ENCODE data around the gene SGCG. TPM values are rescaled to one million over a fixed set of nuclear protein-coding genes. Genes with fewer than 3 reads are reported as not detected.
"Not testable (repeated sequence)": the region's sequence is repeated elsewhere in the genome, so short reads cannot be mapped to it uniquely, and the experiment has no call there.

SGCG gene
- total RNA-seq, 1 donor from 2014 or later: 9.8 TPM

DNA sequence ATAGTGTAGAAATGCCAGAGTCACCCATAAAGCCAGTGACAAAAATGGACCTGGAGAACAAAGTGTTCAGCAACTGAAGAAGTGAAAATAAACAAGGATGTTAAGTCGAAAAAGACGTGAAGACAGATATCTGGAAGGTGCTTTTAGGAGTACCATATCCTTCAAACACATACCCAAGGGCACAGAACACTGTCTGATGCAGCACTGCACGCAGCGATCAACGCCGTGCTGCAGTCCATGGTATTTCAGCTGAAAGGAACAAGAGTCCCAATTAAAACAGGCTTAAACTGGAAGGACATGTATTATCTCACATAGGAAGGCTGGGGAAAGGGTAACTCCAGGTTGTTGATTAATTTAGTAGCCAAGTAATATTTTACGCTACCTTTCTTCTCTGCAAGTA is 108.2 kb downstream of the SGCG start:
- H3K27me3 ChIP-seq (ENCODE audit: control insufficient read depth, insufficient read depth, low read length): no peaks in the 10 kb centered on the region
- H3K4me3 ChIP-seq (ENCODE audit: low read depth, low read length): no peak overlapping the region
- no peak for DNase-seq (ENCODE audit: low read depth)
- TF ChIP-seq, protein P1, sequence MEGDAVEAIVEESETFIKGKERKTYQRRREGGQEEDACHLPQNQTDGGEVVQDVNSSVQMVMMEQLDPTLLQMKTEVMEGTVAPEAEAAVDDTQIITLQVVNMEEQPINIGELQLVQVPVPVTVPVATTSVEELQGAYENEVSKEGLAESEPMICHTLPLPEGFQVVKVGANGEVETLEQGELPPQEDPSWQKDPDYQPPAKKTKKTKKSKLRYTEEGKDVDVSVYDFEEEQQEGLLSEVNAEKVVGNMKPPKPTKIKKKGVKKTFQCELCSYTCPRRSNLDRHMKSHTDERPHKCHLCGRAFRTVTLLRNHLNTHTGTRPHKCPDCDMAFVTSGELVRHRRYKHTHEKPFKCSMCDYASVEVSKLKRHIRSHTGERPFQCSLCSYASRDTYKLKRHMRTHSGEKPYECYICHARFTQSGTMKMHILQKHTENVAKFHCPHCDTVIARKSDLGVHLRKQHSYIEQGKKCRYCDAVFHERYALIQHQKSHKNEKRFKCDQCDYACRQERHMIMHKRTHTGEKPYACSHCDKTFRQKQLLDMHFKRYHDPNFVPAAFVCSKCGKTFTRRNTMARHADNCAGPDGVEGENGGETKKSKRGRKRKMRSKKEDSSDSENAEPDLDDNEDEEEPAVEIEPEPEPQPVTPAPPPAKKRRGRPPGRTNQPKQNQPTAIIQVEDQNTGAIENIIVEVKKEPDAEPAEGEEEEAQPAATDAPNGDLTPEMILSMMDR (IDR thresholded peaks at IDR 0.05; ENCODE audit: insufficient read depth, low read length, poor library complexity, severe bottlenecking): no peak
- no peaks in the 10 kb centered on the region for H3K36me3 ChIP-seq (ENCODE audit: control insufficient read depth, insufficient read depth, low read length)

DNA sequence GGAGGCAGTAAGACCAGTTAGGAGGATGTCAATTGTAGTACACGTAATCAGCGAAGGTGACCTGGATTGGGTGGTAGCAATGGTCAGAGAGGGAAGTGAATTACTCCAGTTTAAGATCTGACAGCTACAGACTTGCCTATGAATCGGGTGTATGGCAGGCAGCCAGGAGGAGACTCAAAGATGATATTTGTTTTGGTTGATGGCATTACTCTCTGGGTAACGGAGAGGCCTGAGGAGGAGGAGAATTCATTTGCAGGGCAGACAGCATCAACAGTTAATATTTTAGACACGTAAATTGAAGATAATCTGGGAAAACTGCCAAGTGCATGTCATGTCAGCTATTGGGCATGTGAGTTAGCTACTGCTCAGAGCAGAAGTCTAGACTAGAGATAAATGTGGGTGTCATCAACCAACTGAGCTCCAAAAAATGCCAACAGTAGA is 109.2 kb downstream of the SGCG start:
- Histone ChIP-seq H3K4me3 (ENCODE audit: low read depth, low read length) (no peak overlapping the region), H3K27me3 (ENCODE audit: control insufficient read depth, insufficient read depth, low read length) (no peaks in the 10 kb centered on the region), H3K36me3 (ENCODE audit: control insufficient read depth, insufficient read depth, low read length) (no peaks in the 10 kb centered on the region)
- no peak for DNase-seq (ENCODE audit: low read depth)
- TF ChIP-seq, protein P1 (IDR thresholded peaks at IDR 0.05; ENCODE audit: insufficient read depth, low read length, poor library complexity, severe bottlenecking): no peak

DNA sequence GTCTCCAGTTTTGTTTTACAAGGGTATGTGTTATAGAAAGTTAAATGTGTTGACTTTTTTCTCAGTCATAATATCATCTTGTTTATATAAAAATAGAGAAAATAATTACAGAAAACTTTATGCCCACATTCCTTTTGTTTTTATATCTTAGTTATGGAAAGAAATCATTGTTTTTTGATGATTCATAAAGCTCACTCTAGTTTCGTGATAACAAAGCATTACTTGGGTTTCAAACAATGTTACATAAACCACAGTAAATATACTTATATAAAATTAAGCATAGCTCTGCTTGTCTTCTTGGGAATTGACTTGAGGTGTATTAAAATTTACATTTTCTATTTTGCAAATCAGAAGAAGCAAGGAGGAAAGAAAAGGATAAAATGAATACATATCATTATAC is 111.8 kb downstream of the SGCG start:
- H3K4me3 ChIP-seq (ENCODE audit: low read depth, low read length): no peak overlapping the region
- no peaks in the 10 kb centered on the region for H3K36me3 ChIP-seq (ENCODE audit: control insufficient read depth, insufficient read depth, low read length)
- TF ChIP-seq, protein P1 (IDR thresholded peaks at IDR 0.05; ENCODE audit: insufficient read depth, low read length, poor library complexity, severe bottlenecking): no peak
- no peak for DNase-seq (ENCODE audit: low read depth)
- no peaks in the 10 kb centered on the region for H3K27me3 ChIP-seq (ENCODE audit: control insufficient read depth, insufficient read depth, low read length)

DNA sequence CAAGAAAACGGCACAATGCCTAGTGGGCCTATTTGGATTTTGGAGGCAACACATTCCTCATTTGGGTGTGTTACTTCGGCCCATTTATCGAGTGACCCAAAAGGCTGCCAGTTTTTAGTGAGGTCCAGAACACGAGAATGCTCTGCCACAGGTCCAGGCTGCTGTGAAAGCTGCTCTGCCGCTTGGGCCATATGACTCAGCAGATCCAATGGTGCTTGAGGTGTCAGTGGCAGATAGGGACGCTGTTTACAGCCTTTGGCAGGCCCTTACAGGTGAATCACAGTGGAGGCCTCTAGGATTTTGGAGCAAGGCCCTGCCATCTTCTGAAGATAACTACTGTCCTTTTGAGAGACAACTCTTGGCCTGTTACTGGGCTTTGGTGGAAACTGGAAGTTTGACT is 134.1 kb downstream of the SGCG start:
- not testable (repeated sequence) for H3K27me3 ChIP-seq (ENCODE audit: control insufficient read depth, insufficient read depth, low read length); DNase-seq (ENCODE audit: low read depth); H3K36me3 ChIP-seq (ENCODE audit: control insufficient read depth, insufficient read depth, low read length); H3K4me3 ChIP-seq (ENCODE audit: low read depth, low read length)

DNA sequence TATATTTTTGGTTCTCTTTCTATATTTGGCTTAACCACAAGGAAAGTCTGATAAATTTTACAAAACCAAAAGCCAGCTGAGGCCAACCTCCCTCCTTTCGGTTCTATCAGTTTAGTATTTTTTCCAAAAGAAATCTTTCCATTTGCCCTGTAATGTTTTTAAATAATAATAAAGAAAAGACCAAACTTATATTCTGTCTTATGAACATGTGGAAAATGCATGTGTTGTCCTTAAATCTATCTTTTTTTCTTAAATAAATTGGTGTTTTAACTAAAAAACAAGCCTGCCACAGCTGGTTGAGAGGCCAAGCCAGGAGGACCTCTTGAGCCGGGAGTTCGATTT is 139.1 kb downstream of the SGCG start:
- Histone ChIP-seq H3K36me3 (ENCODE audit: control insufficient read depth, insufficient read depth, low read length) (no peaks in the 10 kb centered on the region), H3K27me3 (ENCODE audit: control insufficient read depth, insufficient read depth, low read length) (no peaks in the 10 kb centered on the region), H3K4me3 (ENCODE audit: low read depth, low read length) (no peak overlapping the region)
- TF ChIP-seq, protein P1 (IDR thresholded peaks at IDR 0.05; ENCODE audit: insufficient read depth, low read length, poor library complexity, severe bottlenecking): no peak
- no peak for DNase-seq (ENCODE audit: low read depth)

DNA sequence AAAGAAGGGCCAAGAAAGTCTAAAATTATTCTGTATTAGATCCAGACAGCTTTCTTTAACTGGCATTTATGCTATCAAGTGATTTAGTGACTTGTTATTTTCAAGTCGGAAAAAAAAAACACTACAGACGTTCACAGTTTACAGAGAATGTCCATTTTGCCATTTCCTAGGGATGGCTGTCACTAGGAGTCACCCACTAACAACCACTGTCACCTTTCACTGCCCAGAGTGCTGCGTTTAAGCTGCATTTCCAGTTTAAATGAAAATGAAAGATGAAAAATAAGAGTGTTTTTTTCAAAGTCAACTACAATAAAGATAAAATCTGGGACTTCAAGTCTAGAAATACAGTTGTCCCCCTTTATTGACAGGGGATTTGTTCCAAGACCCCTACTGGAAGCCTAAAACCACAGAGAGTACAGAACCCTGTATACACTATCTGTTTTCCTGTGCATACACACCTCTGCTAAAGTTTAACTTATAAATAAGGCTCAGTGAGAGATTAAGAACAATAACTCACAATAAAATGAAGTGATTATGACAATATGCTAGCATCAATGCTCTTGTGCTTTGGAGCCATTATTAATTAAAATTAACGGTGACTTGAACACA is 140.3 kb downstream of the SGCG start:
- Histone ChIP-seq H3K27me3 (ENCODE audit: control insufficient read depth, insufficient read depth, low read length) (no peaks in the 10 kb centered on the region), H3K4me3 (ENCODE audit: low read depth, low read length) (no peak overlapping the region), H3K36me3 (ENCODE audit: control insufficient read depth, insufficient read depth, low read length) (no peaks in the 10 kb centered on the region)
- no peak for DNase-seq (ENCODE audit: low read depth)
- TF ChIP-seq, protein P1 (IDR thresholded peaks at IDR 0.05; ENCODE audit: insufficient read depth, low read length, poor library complexity, severe bottlenecking): no peak

All from kidney epithelial cell (primary cell).